Heart right ventricle (tissue), 16 donors: ENCODE measurements around the gene SURF2. TPM values are rescaled to one million over a fixed set of nuclear protein-coding genes. Genes with fewer than 3 reads are reported as not detected.

Experiments used
- ATAC-seq, 8 donors: fragments of 200-7000 bp; cut with Tn5 transposase; one replicate each; pipeline ENCODE4 v1.9.1; 2020; ENCODE audit warnings: mild to moderate bottlenecking in 8 of 8, moderate library complexity in 8 of 8, moderate number of reproducible peaks in 1 of 8
- DNase-seq, 2 donors: peaks; one replicate each; pipeline ENCODE4 v3.0.0-alpha.2; 2020
- H3K27ac ChIP-seq, 10 donors: fragments of 200-600 bp; sonication (generic) in 2 of 10; one replicate each; pipeline versions ENCODE4 v1.5.0 to v1.8.0; 2020 to 2022; ENCODE audit warnings: mild to moderate bottlenecking in 3 of 10
- H3K27me3 ChIP-seq, 7 donors: fragments of 200-600 bp; one replicate each; pipeline ENCODE4 v1.8.0; 2021 to 2022; ENCODE audit warnings: mild to moderate bottlenecking in 2 of 7
- H3K36me3 ChIP-seq, 9 donors: fragments of 200-600 bp; sonication (generic) in 1 of 9; one replicate each; pipeline versions ENCODE4 v1.5.0 to v1.8.0; 2020 to 2022; ENCODE audit warnings: mild to moderate bottlenecking in 2 of 9
- H3K4me1 ChIP-seq, 9 donors: fragments of 200-600 bp; sonication (generic) in 1 of 9; one replicate each; pipeline versions ENCODE4 v1.5.0 to v1.8.0; 2020 to 2022; ENCODE audit warnings: mild to moderate bottlenecking in 4 of 9
- H3K4me3 ChIP-seq, 10 donors: fragments of 200-600 bp; sonication (generic) in 2 of 10; one replicate each; pipeline versions ENCODE4 v1.5.0 to v1.8.0; 2020 to 2022; ENCODE audit warnings: mild to moderate bottlenecking in 7 of 10, moderate library complexity in 2 of 10
- H3K9me3 ChIP-seq, 11 donors: fragments of 200-600 bp in 10 of 11; sonication (generic) in 2 of 11; one replicate each; pipeline versions ENCODE4 v1.5.0 to v1.8.0; 2013 to 2022; ENCODE audit warnings: mild to moderate bottlenecking in 2 of 11, control low read depth in 1 of 11, moderate library complexity in 1 of 11
- CTCF ChIP-seq, 9 donors: fragments of 200-600 bp; sonication (generic) in 2 of 9; IDR thresholded peaks; one replicate each; pipeline versions ENCODE4 v1.5.0 to v1.8.0; 2021 to 2022; ENCODE audit warnings: antibody characterized with exemption in 9 of 9, mild to moderate bottlenecking in 5 of 9, moderate library complexity in 1 of 9
- WGBS, 2 donors: extraction: QIAGEN DNeasy Blood & Tissue Kit; methylation state at CpG; one replicate each; pipeline ENCODE4 v1.1.7; 2013; ENCODE audit warnings: inconsistent platforms in 1 of 2; 5-methylcytosine and 5-hydroxymethylcytosine counted together
- intact Hi-C, 10 donors: fragments of 100-400 bp; cut with DNase I; formaldehyde crosslinking; loops; one replicate each; pipeline versions ENCODE4 v1.11.1 to v1.14.2; 2022
- polyA plus RNA-seq, 2 donors: library from polyadenylated mRNA; stranded (reverse); fragments of 200-250 nt; gene quantifications; one replicate each; pipeline ENCODE4 v1.2.3, GENCODE V29; 2013
- total RNA-seq, 10 donors: library from RNA; stranded (reverse); fragmentation: NEBNext Ultra II Directional in 3 of 10; extraction: Animal tissue kit (Norgen Biotek cat#: 25700) in 3 of 10; gene quantifications; one replicate each; pipeline versions ENCODE4 v1.2.1 to v1.2.4, GENCODE V29; 2021 to 2023
- donor health status: Arrhythmogenic right ventricular cardiomyopathy.
- donor health status: ischemic (EF 13 %, LVEDD 7.1; RV severe dilation, severe dysfunction).
- donor health status: healthy with polysubstance abuse.
- donor health status: DM: no; HTN: yes; CAD: no.
- donor health status: DM: no; HTN: no; CAD: no.
- donor health status: ischemic (EF 25% LVEDD 6.9; RV normal size, moderate dysfunction).
- donor health status: ischemic (EF 25% LVEDD 5.7; RV mildly dilated, moderate dysfunction).
- donor health status: healthy.
- donor health status: DM: yes; HTN: yes; CAD: no.
- donor health status: Ischemic cardiomyopathy.
- donor health status: ischemic (EF 35%, LVEDD 5.7; RV mildly dilated, moderate dysfunction).
- donor health status: nonischemic (EF 11% LVEDD 7.7; RV severe dilation, severe dysfunction).
- donor health status: DM: yes; HTN: yes; CAD: no.
- donor health status: PGD.
- donor health status: ischemic (EF 29% LVEDD 5.4; RV normal size, mild dysfunction).
- donor health status: nonischemic (EF 23%, LVEDD 6.1; RV moderate dilation, normal function).

The SURF2 gene
- total and polyA plus RNA-seq, 12 donors: 9.7 to 44.8 (median 14.2) TPM

- Histone ChIP-seq H3K36me3 (peaks cover 0 to 52% (median 33%) of the 10 kb centered on the region in 9 donors), H3K4me1 (peaks cover 0 to 23% (median 14%) of the 10 kb centered on the region in 9 donors), H3K4me3 (no peak overlapping the region), H3K9me3 (no peaks in the 10 kb centered on the region), H3K27me3 (no peaks in the 10 kb centered on the region), H3K27ac (no peak overlapping the region)
- intact Hi-C loops: loop anchor here in 5 of 10 donors (2.0 to 10.0 kb wide), 6 partner anchors 46 to 296 kb away; partner anchors contain the start of genes GTF3C5 (in 1 of the 5), STKLD1 (in 1 of the 5) and SURF4 (in 1 of the 5)
- DNase-seq (no peak), ATAC-seq (no peak)
- 85 to 87% methylated on average over 19 of the region's 19 CpGs for WGBS, 2 donors
- TF ChIP-seq CTCF (IDR thresholded peaks at IDR 0.05): no peak
These were observed 25.1 kb upstream of the SURF2 start for GRCh38 chr9:133331221-133331620.

- H3K4me3 ChIP-seq: no peak overlapping the region
- DNase-seq: no peak
- 96 to 97% methylated on average over 57 of the region's 57 CpGs for WGBS, 2 donors
- no peak overlapping the region for H3K27ac ChIP-seq
- no peaks in the 10 kb centered on the region for H3K9me3 ChIP-seq
- H3K27me3 ChIP-seq: no peaks in the 10 kb centered on the region
- no peak for TF ChIP-seq CTCF (IDR thresholded peaks at IDR 0.05)
- peaks cover 0 to 52% (median 33%) of the 10 kb centered on the region in 9 donors for H3K36me3 ChIP-seq
- intact Hi-C loops: loop anchor here in 5 of 10 donors (2.0 to 10.0 kb wide), 6 partner anchors 45 to 297 kb away; partner anchors contain the start of genes GTF3C5 (in 1 of the 5), STKLD1 (in 1 of the 5) and SURF4 (in 1 of the 5)
- peaks cover 4 to 29% (median 20%) of the 10 kb centered on the region in 9 donors for H3K4me1 ChIP-seq
- ATAC-seq: no peak
These were observed 24.5 kb upstream of the SURF2 start for GRCh38 chr9:133331641-133332380.

GRCh38 chr9:133332381-133332730 lies 24.0 kb upstream of the SURF2 start:
- ATAC-seq (no peak), DNase-seq (no peak)
- Histone ChIP-seq H3K27me3 (no peaks in the 10 kb centered on the region), H3K9me3 (no peaks in the 10 kb centered on the region), H3K36me3 (peaks cover 0 to 52% (median 33%) of the 10 kb centered on the region in 9 donors), H3K4me1 (peaks cover 4 to 30% (median 21%) of the 10 kb centered on the region in 9 donors), H3K27ac (no peak overlapping the region), H3K4me3 (no peak overlapping the region)
- intact Hi-C loops: loop anchor here in 5 of 10 donors (5.0 to 10.0 kb wide), 5 partner anchors 45 to 298 kb away; partner anchors contain the start of genes GTF3C5 (in 1 of the 5), STKLD1 (in 1 of the 5) and SURF4 (in 1 of the 5)
- WGBS, 2 donors: 88 to 90% methylated on average over 19 to 20 of the region's 20 CpGs
- no peak for TF ChIP-seq CTCF (IDR thresholded peaks at IDR 0.05)

GRCh38 chr9:133333011-133333410 lies 23.3 kb upstream of the SURF2 start:
- Histone ChIP-seq H3K27ac (no peak overlapping the region), H3K4me1 (peaks cover 4 to 30% (median 21%) of the 10 kb centered on the region in 9 donors), H3K36me3 (peaks cover 0 to 52% (median 33%) of the 10 kb centered on the region in 9 donors), H3K27me3 (no peaks in the 10 kb centered on the region), H3K4me3 (no peak overlapping the region), H3K9me3 (no peaks in the 10 kb centered on the region)
- 88 to 95% methylated on average over 11 of the region's 11 CpGs for WGBS, 2 donors
- intact Hi-C loops: loop anchor here in 5 of 10 donors (5.0 to 10.0 kb wide), 5 partner anchors 44 to 298 kb away; partner anchors contain the start of genes GTF3C5 (in 1 of the 5), STKLD1 (in 1 of the 5) and SURF4 (in 1 of the 5)
- DNase-seq (no peak), ATAC-seq (no peak)
- no peak for TF ChIP-seq CTCF (IDR thresholded peaks at IDR 0.05)
